Measurements from ENCODE around the gene HDAC4. TPM values are rescaled to one million over a fixed set of nuclear protein-coding genes. Genes with fewer than 3 reads are reported as not detected.

HDAC4 gene
- total RNA-seq, 2 donors from 2014 or later: 22.3 to 48.6 TPM

DNA sequence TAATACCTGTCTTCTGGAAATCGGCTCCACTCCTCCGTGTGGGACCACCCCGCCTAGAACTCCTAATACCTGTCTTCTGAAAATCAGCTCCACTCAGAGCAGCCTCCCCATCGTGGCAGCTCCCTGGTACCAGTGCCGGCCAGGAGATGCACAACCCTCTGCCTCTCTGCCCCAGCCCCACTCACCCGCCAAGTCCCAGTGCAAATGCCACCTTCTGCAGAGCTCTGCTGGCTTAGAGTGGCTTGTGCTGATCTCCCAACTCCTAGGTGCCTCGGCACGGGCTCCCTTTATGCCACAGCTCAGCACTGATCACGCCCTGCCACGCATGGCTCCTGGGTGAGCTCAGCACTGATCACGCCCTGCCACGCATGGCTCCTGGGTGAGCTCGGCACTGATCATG lies 258.5 kb downstream of the HDAC4 start:
- no peak for DNase-seq (ENCODE audit: low spot score)
- H3K4me1 Mint-ChIP-seq (ENCODE audit: low read depth in 2 of 2): peaks cover 17 to 19% of the 10 kb centered on the region in 2 donors
- H3K27me3 Mint-ChIP-seq: no peaks in the 10 kb centered on the region
- no peak overlapping the region for H3K27ac Mint-ChIP-seq
- peaks cover 7% of the 10 kb centered on the region for H3K36me3 Mint-ChIP-seq
- no peak for ATAC-seq
- no peaks in the 10 kb centered on the region for H3K9me3 Mint-ChIP-seq
- no peak overlapping the region for H3K4me3 Mint-ChIP-seq

- H3K36me3 Mint-ChIP-seq: peaks cover 12% of the 10 kb centered on the region
- no peak for DNase-seq (ENCODE audit: low spot score)
- no peaks in the 10 kb centered on the region for H3K9me3 Mint-ChIP-seq
- H3K4me1 Mint-ChIP-seq (ENCODE audit: low read depth in 2 of 2): peaks cover 17 to 24% of the 10 kb centered on the region in 2 donors
- no peak overlapping the region for H3K27ac Mint-ChIP-seq
- H3K4me3 Mint-ChIP-seq: no peak overlapping the region
- H3K27me3 Mint-ChIP-seq: no peaks in the 10 kb centered on the region
- no peak for ATAC-seq
Observed at GRCh38 chr2:239141021-239141760, 259.6 kb downstream of the HDAC4 start.

GRCh38 chr2:239140346-239141020 lies 260.3 kb downstream of the HDAC4 start:
- Mint-ChIP-seq H3K36me3 (peaks cover 19% of the 10 kb centered on the region), H3K4me3 (no peak overlapping the region), H3K9me3 (no peaks in the 10 kb centered on the region), H3K4me1 (ENCODE audit: low read depth in 2 of 2) (peaks cover 17 to 25% of the 10 kb centered on the region in 2 donors), H3K27ac (no peak overlapping the region), H3K27me3 (no peaks in the 10 kb centered on the region)
- ATAC-seq (no peak), DNase-seq (ENCODE audit: low spot score) (no peak)

GRCh38 chr2:239139566-239139965 lies 261.3 kb downstream of the HDAC4 start:
- no peaks in the 10 kb centered on the region for H3K27me3 Mint-ChIP-seq
- H3K4me1 Mint-ChIP-seq (ENCODE audit: low read depth in 2 of 2): peaks cover 17 to 25% of the 10 kb centered on the region in 2 donors
- H3K4me3 Mint-ChIP-seq: no peak overlapping the region
- no peak overlapping the region for H3K27ac Mint-ChIP-seq
- no peak for ATAC-seq
- no peaks in the 10 kb centered on the region for H3K9me3 Mint-ChIP-seq
- H3K36me3 Mint-ChIP-seq: peaks cover 27% of the 10 kb centered on the region
- DNase-seq (ENCODE audit: low spot score): no peak

DNA sequence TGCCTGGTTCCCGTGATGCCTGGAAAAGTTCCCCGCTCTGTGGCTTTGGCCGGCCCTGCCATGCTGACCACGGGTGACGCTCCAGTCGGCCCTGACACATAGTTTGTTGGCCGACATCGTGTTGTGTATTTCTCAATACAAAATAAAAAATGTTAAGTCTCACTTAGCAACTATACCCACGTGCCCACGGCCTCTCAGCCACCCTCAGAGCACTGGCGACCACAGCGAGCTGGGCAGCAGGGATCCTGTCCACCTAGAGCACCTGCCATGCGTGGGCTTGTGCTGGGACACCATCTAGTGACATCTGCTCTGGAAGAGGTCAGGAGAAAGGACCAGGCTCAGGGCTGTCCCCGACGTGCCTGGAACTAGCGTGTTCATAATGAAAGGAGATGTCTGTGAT lies 261.7 kb downstream of the HDAC4 start:
- H3K27ac Mint-ChIP-seq: no peak overlapping the region
- peak overlapping the region; percentile 6 for H3K4me3 Mint-ChIP-seq
- no peaks in the 10 kb centered on the region for H3K27me3 Mint-ChIP-seq

DNA sequence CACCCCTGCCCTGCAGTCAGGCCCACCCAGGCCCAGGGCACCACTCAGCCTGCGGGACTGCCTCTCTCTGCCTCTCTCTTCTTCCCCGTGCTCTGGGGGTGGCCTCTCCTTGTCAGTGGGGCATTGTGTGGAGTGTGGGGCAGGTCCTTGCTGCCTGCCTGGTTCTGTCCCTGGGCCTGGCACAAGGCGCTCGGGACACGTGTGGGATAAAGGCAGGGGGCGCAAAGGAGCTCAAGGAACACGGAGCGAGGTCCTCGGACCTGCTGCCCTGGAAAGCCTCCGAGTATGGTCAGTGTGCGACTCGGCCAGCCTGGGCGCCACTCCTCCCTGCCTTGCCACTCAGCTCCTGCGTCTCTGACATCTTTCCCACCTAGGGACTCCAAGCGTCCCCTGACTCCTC lies 262.2 kb downstream of the HDAC4 start:
- Mint-ChIP-seq H3K27me3 (no peaks in the 10 kb centered on the region), H3K27ac (no peak overlapping the region), H3K4me3 (peak overlapping the region; percentile 6), H3K4me1 (ENCODE audit: low read depth in 2 of 2) (peaks cover 17 to 25% of the 10 kb centered on the region in 2 donors), H3K36me3 (peaks cover 27% of the 10 kb centered on the region), H3K9me3 (no peaks in the 10 kb centered on the region)
- DNase-seq (ENCODE audit: low spot score) (no peak), ATAC-seq (peak in 1 of 2 donors; percentile 18)

More for the DNA sequence above, 261.7 kb downstream of the HDAC4 start:
- peaks cover 27% of the 10 kb centered on the region for H3K36me3 Mint-ChIP-seq
- peaks cover 17 to 25% of the 10 kb centered on the region in 2 donors for H3K4me1 Mint-ChIP-seq (ENCODE audit: low read depth in 2 of 2)
- ATAC-seq (no peak), DNase-seq (ENCODE audit: low spot score) (no peak)
- H3K9me3 Mint-ChIP-seq: no peaks in the 10 kb centered on the region

DNA sequence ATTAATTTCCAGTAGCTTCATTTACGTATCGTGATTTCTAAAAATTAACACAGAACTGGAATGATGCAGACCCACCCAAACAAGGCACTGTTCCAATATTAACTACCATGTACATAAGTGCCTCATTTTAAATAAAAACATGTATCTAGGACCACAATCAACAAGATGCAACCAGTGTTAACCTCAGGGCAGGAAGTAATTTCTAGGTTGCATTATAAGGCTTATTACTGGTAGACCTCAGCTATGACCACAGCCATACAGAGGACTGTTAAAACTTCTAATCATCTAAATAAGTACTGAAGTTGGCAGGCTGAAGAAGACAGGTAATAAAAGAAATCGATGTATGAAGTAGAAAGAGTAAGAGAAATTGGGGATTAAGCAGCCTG lies 262.9 kb downstream of the HDAC4 start:
- Mint-ChIP-seq H3K4me3 (peak overlapping the region; percentile 52), H3K4me1 (ENCODE audit: low read depth in 2 of 2) (peaks cover 17 to 25% of the 10 kb centered on the region in 2 donors), H3K27me3 (no peaks in the 10 kb centered on the region), H3K36me3 (peaks cover 27% of the 10 kb centered on the region), H3K27ac (no peak overlapping the region), H3K9me3 (no peaks in the 10 kb centered on the region)
- ATAC-seq (peak; percentile 60 to 63), DNase-seq (ENCODE audit: low spot score) (no peak)

DNA sequence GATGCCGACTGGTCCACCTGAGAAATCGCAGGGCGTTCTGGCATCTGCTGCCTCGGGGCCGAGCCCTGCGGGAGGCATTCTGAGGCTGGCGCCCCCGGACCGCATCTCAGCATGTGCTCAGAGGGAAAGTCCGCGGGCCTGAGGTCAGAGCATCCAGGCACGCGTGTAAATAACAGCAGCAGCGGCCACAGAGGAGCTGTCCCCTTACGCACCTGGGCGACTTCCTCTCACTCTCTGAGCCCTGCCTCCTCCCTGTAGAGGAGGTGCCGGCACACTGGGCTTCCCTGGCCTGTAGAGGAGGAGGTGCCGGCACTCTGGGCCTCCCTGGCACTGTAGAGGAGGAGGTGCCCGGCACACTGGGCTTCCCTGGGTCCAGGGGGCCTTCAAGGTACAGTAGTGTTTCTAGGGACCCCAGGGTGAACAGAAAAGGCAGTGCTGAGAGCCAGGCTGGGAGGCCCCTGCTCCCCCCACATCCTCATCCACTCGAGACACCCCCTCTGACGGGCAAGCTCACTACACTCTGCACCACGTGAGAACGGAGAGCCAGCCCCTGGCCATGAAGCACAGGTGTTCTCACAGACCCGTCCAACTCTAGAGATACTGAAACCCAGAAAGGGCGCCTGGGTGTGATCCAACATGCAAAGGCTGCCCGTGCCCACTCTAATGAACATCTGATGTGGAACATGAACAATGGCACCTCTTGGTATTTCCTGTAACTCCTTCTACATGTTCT lies 263.5 kb downstream of the HDAC4 start:
- no peak for DNase-seq (ENCODE audit: low spot score)
- H3K27ac Mint-ChIP-seq: no peak overlapping the region
- peak; percentile 36 to 60 for ATAC-seq

GRCh38 chr2:239136762-239137161 lies 264.1 kb downstream of the HDAC4 start:
- no peak for DNase-seq (ENCODE audit: low spot score)
- Mint-ChIP-seq H3K4me3 (no peak overlapping the region), H3K9me3 (no peaks in the 10 kb centered on the region), H3K27ac (no peak overlapping the region), H3K27me3 (no peaks in the 10 kb centered on the region), H3K36me3 (peaks cover 27% of the 10 kb centered on the region), H3K4me1 (ENCODE audit: low read depth in 2 of 2) (peaks cover 17 to 25% of the 10 kb centered on the region in 2 donors)
- no peak for ATAC-seq

More for the DNA sequence above, 263.5 kb downstream of the HDAC4 start:
- no peaks in the 10 kb centered on the region for H3K9me3 Mint-ChIP-seq
- H3K27me3 Mint-ChIP-seq: no peaks in the 10 kb centered on the region
- peaks cover 17 to 25% of the 10 kb centered on the region in 2 donors for H3K4me1 Mint-ChIP-seq (ENCODE audit: low read depth in 2 of 2)
- peaks cover 30% of the 10 kb centered on the region for H3K36me3 Mint-ChIP-seq
- peak overlapping the region; percentile 52 for H3K4me3 Mint-ChIP-seq

GRCh38 chr2:239136203-239136602 lies 264.6 kb downstream of the HDAC4 start:
- H3K27ac Mint-ChIP-seq: no peak overlapping the region

DNA sequence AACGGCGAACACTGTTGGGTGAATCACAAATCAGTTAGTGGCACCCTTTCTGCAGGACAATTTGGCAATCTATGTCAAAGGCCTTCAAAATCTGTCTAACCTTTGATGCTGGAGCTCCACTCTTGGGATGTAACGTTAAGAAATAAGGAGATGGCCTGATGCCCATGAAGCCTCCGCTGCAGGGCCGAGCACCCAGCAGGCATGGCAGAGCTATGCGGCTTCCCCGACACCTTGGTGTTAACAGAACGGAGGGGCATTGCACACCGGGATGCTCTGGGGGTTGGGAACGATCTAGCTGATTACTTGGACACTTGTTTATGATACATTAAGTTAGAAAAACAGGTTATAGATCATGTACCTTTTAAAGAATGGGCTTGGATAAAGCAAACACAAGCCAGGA lies 265.3 kb downstream of the HDAC4 start:
- no peaks in the 10 kb centered on the region for H3K9me3 Mint-ChIP-seq
- ATAC-seq (no peak), DNase-seq (ENCODE audit: low spot score) (no peak)
- H3K4me1 Mint-ChIP-seq (ENCODE audit: low read depth in 2 of 2): peaks cover 19 to 25% of the 10 kb centered on the region in 2 donors
- H3K36me3 Mint-ChIP-seq: peaks cover 24% of the 10 kb centered on the region
- no peak overlapping the region for H3K4me3 Mint-ChIP-seq
- H3K27ac Mint-ChIP-seq: no peak overlapping the region
- H3K27me3 Mint-ChIP-seq: no peaks in the 10 kb centered on the region

More at GRCh38 chr2:239136203-239136602, 264.6 kb downstream of the HDAC4 start:
- H3K9me3 Mint-ChIP-seq: no peaks in the 10 kb centered on the region
- ATAC-seq (no peak), DNase-seq (ENCODE audit: low spot score) (no peak)
- H3K27me3 Mint-ChIP-seq: no peaks in the 10 kb centered on the region
- H3K36me3 Mint-ChIP-seq: peaks cover 24% of the 10 kb centered on the region
- peaks cover 17 to 25% of the 10 kb centered on the region in 2 donors for H3K4me1 Mint-ChIP-seq (ENCODE audit: low read depth in 2 of 2)
- no peak overlapping the region for H3K4me3 Mint-ChIP-seq

- H3K27me3 Mint-ChIP-seq: no peaks in the 10 kb centered on the region
- no peak for ATAC-seq
- DNase-seq (ENCODE audit: low spot score): no peak
- no peaks in the 10 kb centered on the region for H3K9me3 Mint-ChIP-seq
- H3K27ac Mint-ChIP-seq: no peak overlapping the region
- peaks cover 24% of the 10 kb centered on the region for H3K36me3 Mint-ChIP-seq
- no peak overlapping the region for H3K4me3 Mint-ChIP-seq
- peaks cover 17 to 22% of the 10 kb centered on the region in 2 donors for H3K4me1 Mint-ChIP-seq (ENCODE audit: low read depth in 2 of 2)
Observed at GRCh38 chr2:239133945-239134570, 266.8 kb downstream of the HDAC4 start.

- no peak overlapping the region for H3K4me3 Mint-ChIP-seq
- ATAC-seq (no peak), DNase-seq (ENCODE audit: low spot score) (no peak)
- no peaks in the 10 kb centered on the region for H3K9me3 Mint-ChIP-seq
- peaks cover 24% of the 10 kb centered on the region for H3K36me3 Mint-ChIP-seq
- H3K27me3 Mint-ChIP-seq: no peaks in the 10 kb centered on the region
- no peak overlapping the region for H3K27ac Mint-ChIP-seq
- peaks cover 7 to 11% of the 10 kb centered on the region in 2 donors for H3K4me1 Mint-ChIP-seq (ENCODE audit: low read depth in 2 of 2)
Observed at GRCh38 chr2:239132786-239133185, 268.0 kb downstream of the HDAC4 start.
